Fibroblast of lung (primary cell): ENCODE results near the gene SYT15. TPM values are rescaled to one million over a fixed set of nuclear protein-coding genes. Genes with fewer than 3 reads are reported as not detected.

Experiments
- DNase-seq, 2 donors: peaks; one replicate each; pipeline versions ENCODE4 v3.0.0 to v3.0.0-alpha.2; 2010; ENCODE audit warnings: low read depth in 2 of 2
- H2AFZ ChIP-seq: 2 replicates; pipeline ENCODE4 v1.5.1; 2012; ENCODE audit warnings: low read length, control low read depth, inconsistent platforms
- H3K27ac ChIP-seq: 2 replicates; pipeline ENCODE4 v1.5.1; 2011; ENCODE audit warnings: low read length, control low read depth; ENCODE audit not compliant: insufficient read depth
- H3K27me3 ChIP-seq: 2 replicates; pipeline ENCODE4 v1.5.1; 2011; ENCODE audit warnings: mild to moderate bottlenecking, low read length; ENCODE audit not compliant: control insufficient read depth, insufficient read depth
- H3K36me3 ChIP-seq: 2 replicates; pipeline ENCODE4 v1.5.1; 2011; ENCODE audit warnings: low read length; ENCODE audit not compliant: control insufficient read depth, insufficient read depth
- H3K4me1 ChIP-seq: 2 replicates; pipeline ENCODE4 v1.5.1; 2011; ENCODE audit warnings: low read length; ENCODE audit not compliant: control insufficient read depth, insufficient read depth; ENCODE audit errors: extremely low read depth
- H3K4me2 ChIP-seq: 2 replicates; pipeline ENCODE4 v1.5.1; 2011; ENCODE audit warnings: low read length, control low read depth; ENCODE audit not compliant: insufficient read depth; ENCODE audit errors: extremely low read depth
- H3K4me3 ChIP-seq, 4 experiments: fragments of 200-600 bp in 1 of 4; sonication (generic) in 1 of 4; replicated peaks in 1 of 4; 2 replicates each; pipeline ENCODE4 v1.5.1; 2011 to 2016; ENCODE audit warnings: low read length in 4 of 4, low read depth in 3 of 4, mild to moderate bottlenecking in 3 of 4, control low read depth in 2 of 4, inconsistent platforms in 1 of 4, mixed read lengths in 1 of 4; ENCODE audit not compliant: insufficient read depth in 1 of 4; ENCODE audit errors: control extremely low read depth in 1 of 4
- H3K79me2 ChIP-seq: 2 replicates; pipeline ENCODE4 v1.5.1; 2012; ENCODE audit warnings: mild to moderate bottlenecking, low read length, inconsistent platforms; ENCODE audit not compliant: control insufficient read depth, insufficient read depth
- H3K9ac ChIP-seq: 2 replicates; pipeline ENCODE4 v1.5.1; 2011; ENCODE audit warnings: mild to moderate bottlenecking, low read length, control low read depth; ENCODE audit not compliant: insufficient read depth
- H3K9me3 ChIP-seq: 2 replicates; pipeline ENCODE4 v1.5.1; 2012; ENCODE audit warnings: low read depth, low read length; ENCODE audit not compliant: control insufficient read depth, insufficient read depth
- H4K20me1 ChIP-seq: 2 replicates; pipeline ENCODE4 v1.5.1; 2011; ENCODE audit warnings: low read length; ENCODE audit not compliant: control insufficient read depth, insufficient read depth; ENCODE audit errors: extremely low read depth
- CTCF ChIP-seq, 2 donors: IDR thresholded peaks in 1 of 2; conservative IDR thresholded peaks in 1 of 2; 1 replicate in 1 of 2; 2 replicates in 1 of 2; pipeline ENCODE4 v1.5.1; 2011 to 2012; ENCODE audit warnings: low read length in 2 of 2, control low read depth in 1 of 2, inconsistent platforms in 1 of 2, low read depth in 1 of 2, mild to moderate bottlenecking in 1 of 2
- EZH2 ChIP-seq: IDR thresholded peaks from 2 replicates; pipeline ENCODE4 v1.5.1; 2012; ENCODE audit warnings: low read length, control low read depth, mild to moderate bottlenecking; ENCODE audit errors: missing control alignments
- polyA plus RNA-seq, 2 donors: library from polyadenylated mRNA; depleted of rRNA in 1 of 2; stranded (reverse) in 1 of 2; unstranded in 1 of 2; fragments of >200 nt; gene quantifications; 2 replicates each; pipeline ENCODE4 v1.2.1, GENCODE V29; 2011 to 2012; ENCODE audit warnings: missing spikeins in 1 of 2
- total RNA-seq: library from RNA; depleted of rRNA; stranded (reverse); fragments of >200 nt; gene quantifications from 2 replicates; pipeline ENCODE4 v1.2.1, GENCODE V29; 2014

Gene SYT15
- total and polyA plus RNA-seq, 2 donors (not counting 1 experiment from before 2014, with no cell fraction given) = under 0.01 to 0.31 TPM

DNA sequence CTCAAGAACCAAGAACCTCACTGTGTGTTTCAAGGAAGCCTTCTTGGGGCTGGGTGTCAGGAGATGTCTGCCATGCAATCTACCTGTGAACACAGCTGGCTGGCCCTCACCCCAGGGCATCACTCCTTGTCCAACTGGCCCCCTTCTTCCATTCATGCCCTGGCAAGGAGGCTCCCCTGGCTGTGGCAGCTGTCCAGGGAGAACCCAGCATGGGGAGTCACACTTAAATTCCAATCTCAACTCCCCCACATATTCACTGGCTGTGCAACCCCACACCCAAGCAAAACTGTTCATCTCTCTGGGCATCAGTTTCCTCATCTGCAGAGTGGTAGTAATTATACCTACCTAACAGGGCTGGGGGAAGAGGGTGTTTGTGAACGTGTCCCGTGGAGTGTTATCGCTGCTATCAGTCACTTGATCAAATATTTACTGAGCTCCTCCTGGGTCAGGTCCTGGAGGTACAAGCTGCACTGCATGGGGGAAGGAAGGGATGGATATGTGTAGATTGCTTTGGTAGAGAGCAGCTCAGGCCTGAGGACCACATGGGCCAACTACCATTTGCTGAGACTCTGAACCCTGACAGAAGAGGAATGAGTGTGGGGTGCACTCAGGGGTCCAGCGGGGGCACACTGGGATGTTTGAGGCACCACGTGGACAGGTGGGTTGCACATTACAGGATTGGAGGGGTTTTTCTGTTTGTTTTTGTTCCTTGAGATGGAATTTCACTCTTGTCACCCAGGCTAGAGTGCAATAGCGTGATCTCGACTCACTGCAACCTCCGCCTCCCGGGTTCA, 20.3 kb upstream of the SYT15 start:
- Histone ChIP-seq H3K4me1 (no peaks in the 10 kb centered on the region), H3K9me3 (no peaks in the 10 kb centered on the region), H3K9ac (no peak overlapping the region), H2AFZ (no peak overlapping the region), H3K27me3 (peaks cover 58% of the 10 kb centered on the region), H4K20me1 (no peaks in the 10 kb centered on the region), H3K4me3 (no peak overlapping the region), H3K27ac (no peak overlapping the region), H3K36me3 (no peaks in the 10 kb centered on the region), H3K79me2 (no peaks in the 10 kb centered on the region), H3K4me2 (no peak overlapping the region)
- no peak for DNase-seq
- TF ChIP-seq CTCF (conservative IDR thresholded peaks at IDR 0.05 in 1 of 2, IDR thresholded peaks at IDR 0.05 in 1 of 2; ENCODE audit: low read depth in 1 of 2, low read length in 2 of 2) (no peak), EZH2 (no peak)

DNA sequence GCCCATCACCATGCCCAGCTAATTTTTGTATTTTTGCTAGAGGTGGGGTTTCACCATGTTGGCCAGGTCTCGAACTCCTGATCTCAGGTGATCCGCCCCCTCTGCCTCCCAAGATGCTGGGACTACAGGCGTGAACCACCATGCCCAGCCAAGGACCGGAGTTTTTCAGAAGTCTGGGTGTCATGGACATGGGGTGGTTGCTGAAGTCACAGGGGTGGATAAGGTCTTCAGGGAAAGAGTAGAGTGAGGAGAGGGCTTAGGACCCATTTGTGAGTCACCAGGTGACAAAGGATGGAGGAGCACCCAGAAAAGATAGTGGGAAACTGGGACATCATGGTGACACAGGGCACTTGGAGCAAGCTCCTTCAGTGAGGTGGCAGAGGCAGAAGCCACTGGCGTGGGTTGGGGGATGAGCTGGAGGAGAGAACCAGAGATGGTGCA, 19.7 kb upstream of the SYT15 start:
- H4K20me1 ChIP-seq = no peaks in the 10 kb centered on the region
- H3K4me3 ChIP-seq = no peak overlapping the region
- no peaks in the 10 kb centered on the region for H3K4me1 ChIP-seq
- no peak overlapping the region for H2AFZ ChIP-seq
- DNase-seq = no peak
- no peak overlapping the region for H3K27ac ChIP-seq
- H3K4me2 ChIP-seq = no peak overlapping the region
- no peaks in the 10 kb centered on the region for H3K9me3 ChIP-seq
- H3K9ac ChIP-seq = no peak overlapping the region
- H3K27me3 ChIP-seq = peaks cover 51% of the 10 kb centered on the region
- H3K36me3 ChIP-seq = no peaks in the 10 kb centered on the region
- TF ChIP-seq CTCF (conservative IDR thresholded peaks at IDR 0.05 in 1 of 2, IDR thresholded peaks at IDR 0.05 in 1 of 2; ENCODE audit: low read depth in 1 of 2, low read length in 2 of 2) (no peak), EZH2 (no peak)
- no peaks in the 10 kb centered on the region for H3K79me2 ChIP-seq

- peaks cover 44% of the 10 kb centered on the region for H3K27me3 ChIP-seq
- no peak for DNase-seq
- TF ChIP-seq CTCF (conservative IDR thresholded peaks at IDR 0.05 in 1 of 2, IDR thresholded peaks at IDR 0.05 in 1 of 2; ENCODE audit: low read depth in 1 of 2, low read length in 2 of 2) (no peak), EZH2 (no peak)
- no peaks in the 10 kb centered on the region for H3K4me1 ChIP-seq
- H3K79me2 ChIP-seq = no peaks in the 10 kb centered on the region
- no peak overlapping the region for H3K4me2 ChIP-seq
- H3K9me3 ChIP-seq = no peaks in the 10 kb centered on the region
- no peak overlapping the region for H3K27ac ChIP-seq
- H4K20me1 ChIP-seq = no peaks in the 10 kb centered on the region
- H3K4me3 ChIP-seq = no peak overlapping the region
- no peaks in the 10 kb centered on the region for H3K36me3 ChIP-seq
- H3K9ac ChIP-seq = no peak overlapping the region
- H2AFZ ChIP-seq = no peak overlapping the region
These were observed 18.5 kb upstream of the SYT15 start for GRCh38 chr10:46560381-46560780.
